NCI-H774 (cell line): ENCODE results near the gene TMEM139.

Experiments
- DNase-seq: peaks from one replicate; lab custom pipeline; 2025; lab: John Stamatoyannopoulos, UW

The TMEM139 gene

DNA sequence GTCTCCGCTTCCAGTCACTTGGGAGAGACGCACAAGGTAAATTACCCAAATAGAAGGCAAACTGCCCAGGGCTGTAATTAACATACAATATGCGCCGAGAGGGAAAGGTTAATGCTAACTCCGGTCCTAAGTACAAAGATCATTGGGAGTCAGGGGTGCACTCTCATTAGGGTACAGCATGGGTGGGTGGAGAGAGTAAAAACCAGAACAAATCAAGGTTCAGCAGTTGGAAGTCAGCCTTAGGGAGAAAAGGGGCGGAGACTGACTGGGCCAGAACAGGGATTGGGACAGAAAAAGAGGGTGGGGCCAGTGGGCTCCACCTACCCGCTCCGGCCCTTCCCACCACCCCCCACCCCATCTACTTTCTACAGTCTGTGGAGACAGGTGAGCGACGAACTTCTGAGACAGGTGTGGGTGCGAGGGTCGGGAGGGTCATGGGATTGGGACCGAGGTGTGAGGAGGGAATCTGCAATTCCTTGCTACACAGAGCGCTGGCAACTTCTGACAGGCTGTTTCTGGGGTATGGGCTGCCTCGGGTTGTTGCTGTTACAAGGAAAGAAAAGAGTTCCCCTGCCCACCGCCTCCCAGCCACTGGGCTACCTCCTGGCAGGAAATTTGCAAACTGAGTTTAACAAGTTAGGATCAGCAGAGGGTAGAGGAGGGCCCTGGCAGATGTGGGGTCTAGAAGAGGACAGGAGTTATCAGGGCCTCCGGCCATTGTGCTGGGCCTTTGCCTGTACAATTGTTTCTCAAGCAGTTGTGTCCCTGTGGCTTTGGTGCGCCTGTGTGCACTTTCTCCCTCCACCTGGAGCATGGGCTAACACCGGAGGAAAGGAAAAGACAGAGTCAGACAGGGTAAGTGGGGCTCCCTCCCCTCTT, at the start of gene TMEM139:
TMEM139 (plus strand) TSS at position 368 of the 879 bp plus-strand sequence. CDS start 1,000 bp downstream, outside the sequence.
- DNase-seq: peak; percentile 60

DNA sequence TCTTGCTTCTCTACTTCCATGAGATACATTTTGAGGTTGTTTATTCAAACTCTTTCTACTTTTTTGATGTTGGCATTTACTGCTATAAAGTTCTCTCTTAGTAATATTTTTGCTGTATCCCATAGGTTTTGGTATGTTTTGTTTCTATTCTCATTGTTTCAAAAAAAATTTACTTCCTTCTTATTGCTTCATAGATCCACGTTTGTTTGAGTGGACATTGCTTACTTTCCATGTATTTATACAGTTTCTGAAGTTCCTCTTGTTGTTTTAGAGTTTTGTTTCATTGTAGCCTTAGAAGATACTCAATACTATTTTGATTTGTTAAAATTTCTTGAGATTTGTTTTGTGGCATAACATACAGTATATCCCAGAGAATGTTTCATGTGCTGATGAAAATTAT, 49.2 kb upstream of the TMEM139 start:
- no peak for DNase-seq

DNA sequence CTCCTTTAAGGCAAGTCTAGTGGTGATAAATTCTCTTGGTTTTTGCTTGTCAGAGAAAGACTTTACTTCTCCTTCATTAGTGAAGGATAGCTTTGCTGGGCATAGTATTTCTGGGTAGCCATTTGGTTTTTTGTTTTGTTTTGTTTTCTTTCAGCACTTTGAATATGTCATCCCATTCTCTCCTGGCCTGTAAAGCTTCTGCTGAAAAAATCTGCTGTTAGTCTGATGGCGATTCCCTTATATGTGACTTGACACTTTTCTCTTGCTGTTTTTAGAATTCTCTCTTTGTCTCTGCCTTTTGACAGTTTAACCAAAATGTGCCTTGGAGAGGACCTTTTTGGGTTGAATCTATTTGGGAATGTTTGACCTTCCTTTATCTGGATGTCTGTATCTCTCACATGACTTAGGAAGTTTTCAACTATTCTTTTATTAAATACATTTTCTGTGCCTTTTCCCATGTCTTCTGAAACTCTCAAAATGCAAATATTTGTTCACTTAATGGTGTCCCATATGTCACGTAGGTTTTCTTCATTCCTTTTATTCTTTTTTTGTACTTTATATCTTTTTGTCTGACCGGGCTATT, 48.3 kb upstream of the TMEM139 start:
- DNase-seq: no peak

DNA sequence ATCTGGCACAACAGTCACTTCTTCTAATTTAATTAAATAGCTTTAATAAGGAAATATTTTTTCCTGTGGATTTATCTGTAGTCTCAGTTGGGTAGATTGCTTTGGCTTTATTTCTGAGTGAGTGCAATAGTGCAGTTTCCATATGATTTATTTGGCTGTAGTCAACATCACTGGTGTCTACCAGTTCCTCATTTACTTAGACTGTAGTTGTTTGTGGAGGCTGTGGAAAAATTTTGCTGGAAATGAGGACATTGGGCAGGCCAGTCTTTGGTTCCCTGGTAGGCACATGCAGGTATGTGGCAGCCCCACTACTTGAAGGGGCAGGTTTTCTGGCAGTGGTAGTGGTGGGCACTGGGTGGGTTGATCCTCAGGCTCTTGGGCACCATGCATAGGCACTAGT, 47.4 kb upstream of the TMEM139 start:
- DNase-seq: no peak

DNA sequence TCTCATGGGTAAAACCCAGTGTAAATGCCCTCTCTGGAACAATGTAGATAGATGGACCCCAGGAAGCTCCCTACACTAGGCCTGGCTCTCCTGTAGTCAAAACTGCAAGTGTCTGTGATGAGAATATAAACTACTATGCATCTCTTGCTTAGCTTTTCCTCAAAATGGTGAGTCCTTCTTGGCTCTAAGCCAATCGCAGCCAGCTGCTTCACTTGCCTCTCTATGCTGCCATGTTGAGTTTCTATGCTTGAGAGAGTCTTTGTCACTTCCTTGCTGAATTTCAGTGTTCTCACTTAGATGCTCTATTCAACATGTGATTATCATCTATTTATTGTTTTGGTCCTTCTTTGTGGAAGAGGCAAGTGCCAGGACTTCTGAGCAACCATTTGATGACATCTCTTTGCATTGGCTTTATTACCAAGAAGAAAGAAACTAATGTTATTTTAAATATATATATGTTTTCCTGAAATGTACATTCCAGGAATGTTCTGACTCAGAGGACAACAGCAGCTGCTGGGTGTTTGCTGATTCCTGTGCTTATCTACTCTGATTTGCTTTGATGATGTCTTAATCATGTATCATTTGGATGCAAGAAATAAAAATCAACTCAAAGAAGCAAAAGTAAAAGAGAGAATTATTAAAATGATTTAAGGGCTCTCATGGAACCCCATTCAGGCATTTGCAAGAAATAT, 46.3 kb upstream of the TMEM139 start:
- DNase-seq: no peak

DNA sequence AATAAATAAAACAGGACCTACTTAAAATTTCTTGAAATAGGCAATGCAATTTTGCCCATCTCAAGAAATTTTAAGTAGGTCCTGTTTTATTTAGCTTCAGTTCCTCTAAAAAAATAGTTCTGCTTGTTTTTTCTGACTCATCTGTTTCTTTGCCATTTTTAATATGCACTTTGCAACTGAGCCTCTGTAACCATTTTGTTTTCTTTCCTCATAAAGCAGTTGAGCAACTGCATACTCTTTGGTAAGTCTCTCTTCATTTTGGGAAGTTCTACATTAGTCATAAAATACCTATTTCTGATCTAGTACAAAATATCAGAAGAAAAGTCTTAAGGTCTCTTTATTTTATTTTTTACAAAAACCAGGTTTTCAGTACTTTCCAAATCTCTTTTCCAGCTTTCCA, 44.9 kb upstream of the TMEM139 start:
- no peak for DNase-seq

DNA sequence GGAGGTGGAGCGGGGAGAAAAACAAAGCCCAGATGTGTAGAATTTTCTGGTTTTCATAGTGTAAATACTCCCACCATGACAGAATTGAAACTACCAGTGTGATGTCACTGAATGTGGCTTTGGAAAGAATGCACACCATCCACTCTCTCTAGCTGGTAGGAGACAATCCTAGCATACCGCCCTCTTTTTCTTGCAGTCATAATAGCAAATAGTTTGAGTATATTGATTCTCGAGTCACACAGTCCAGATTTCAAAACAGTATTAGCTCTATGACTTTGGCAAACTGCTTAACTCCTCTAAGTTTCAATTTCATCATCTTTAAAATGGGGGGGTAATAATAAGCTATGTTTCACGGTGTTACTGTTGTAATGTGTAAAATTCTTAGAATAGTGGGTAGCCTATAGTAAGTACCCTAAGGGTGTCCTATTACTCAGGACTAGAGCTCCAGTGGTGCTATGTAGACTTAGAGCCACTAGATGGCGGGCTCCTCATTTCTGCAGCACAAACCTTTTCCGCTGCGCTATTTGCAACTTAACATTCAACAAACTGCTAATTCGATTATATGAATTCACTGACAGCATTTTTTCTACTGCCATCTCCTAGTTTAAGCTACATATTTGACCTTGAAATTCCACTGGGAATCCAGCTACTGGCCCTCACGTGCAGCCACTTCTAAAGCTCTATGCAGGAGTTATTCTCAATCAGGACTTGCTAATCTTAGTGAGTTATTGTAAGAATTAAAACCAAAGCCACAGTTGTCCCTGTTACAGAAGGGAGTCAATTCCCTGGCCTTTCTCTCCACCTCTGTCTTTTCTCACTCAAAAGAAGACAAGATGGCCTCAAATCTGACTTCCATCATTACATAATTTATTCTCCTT, 44.2 kb upstream of the TMEM139 start:
- peak; percentile 55 for DNase-seq

DNA sequence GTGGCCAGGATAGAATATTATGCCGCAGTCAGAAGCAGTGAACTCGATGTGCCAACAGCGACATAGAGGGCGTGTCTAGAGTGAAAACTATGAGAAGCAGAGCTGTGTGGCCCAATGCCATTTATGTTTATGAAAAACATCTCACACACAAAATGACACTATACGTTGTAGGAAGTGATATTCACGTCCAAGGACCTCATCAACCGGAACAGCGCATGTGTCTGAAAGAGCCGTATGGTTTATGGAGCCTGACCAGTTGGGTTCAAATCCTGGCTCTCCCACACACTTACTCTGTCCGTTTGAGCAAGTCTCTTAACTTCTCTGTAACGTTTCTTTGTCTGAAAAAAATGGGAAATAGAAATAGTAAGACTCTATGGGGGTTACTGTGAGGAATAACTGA, 42.5 kb upstream of the TMEM139 start:
- no peak for DNase-seq

DNA sequence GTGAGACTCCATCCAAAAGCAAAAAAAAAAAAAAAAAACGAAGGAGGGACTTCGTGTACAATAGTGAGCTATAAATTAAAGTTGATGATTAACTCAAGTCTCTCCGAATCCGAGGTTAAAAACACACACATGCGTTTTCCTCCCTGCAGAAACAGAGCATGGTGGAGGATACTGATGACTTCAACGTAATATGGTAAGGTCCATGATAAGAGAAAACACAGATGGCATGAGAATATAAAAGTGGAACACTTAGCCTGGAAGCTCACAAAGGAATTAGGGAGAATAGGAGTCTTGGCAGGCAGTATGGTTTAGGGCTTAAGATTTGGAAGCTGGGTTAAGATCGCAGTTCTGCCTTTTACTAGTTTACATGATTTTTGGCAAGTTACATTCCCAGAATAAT, 41.6 kb upstream of the TMEM139 start:
- DNase-seq: no peak

DNA sequence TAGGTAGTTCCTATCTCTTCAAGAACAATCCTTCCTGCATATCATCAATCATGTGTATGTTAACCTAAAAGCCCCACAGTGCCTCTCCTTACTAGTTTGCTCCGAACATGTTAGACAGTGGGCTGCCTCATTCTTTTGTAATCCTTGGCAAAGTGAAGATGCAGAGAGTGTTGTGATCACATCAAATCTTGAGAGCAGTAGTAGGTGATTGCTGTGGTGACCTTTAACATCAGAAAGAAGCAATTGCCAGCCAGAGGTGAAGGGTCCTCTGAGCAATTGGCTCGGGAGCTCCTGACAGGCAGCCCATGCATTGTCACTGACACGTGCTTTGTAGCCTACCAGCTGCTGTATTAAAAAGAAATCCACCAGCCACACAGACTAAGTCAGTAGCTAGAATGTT, 41.1 kb upstream of the TMEM139 start:
- no peak for DNase-seq

DNA sequence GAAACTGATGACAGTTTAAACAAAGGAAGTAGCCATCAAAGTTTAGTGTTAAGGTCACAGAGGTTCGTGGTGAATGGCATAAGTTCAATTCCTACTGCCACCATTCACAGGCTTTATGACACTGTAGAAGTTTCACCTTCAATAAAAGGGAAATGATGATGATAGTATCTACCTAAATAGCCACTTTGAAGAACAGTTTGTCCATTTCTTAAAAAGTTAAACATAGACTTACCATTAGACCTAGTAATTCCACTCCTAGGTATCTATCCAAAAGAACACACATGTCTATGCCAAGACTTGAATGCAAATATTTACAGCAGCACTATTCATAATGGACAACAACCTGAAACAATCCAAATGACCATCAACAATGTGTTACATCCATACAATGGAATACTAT, 40.4 kb upstream of the TMEM139 start:
- no peak for DNase-seq

DNA sequence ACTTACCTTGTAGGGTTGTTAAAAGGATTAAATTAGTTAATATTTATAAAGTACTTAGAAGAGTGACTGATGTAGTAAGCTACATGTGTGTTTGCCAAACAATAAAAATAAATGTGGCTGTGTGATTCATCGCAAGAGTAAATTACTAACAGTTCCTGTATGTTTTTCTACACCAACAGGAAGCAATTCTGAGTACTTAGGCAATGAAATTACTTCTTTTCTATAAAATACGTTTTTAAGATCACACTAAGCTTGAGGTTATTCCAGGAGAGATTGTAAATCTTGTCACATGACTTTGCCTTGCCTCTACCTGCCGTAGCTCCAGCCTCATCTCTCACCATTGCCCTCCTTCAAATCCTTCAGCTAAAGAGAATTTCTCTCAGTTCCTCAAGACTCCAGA, 39.6 kb upstream of the TMEM139 start:
- DNase-seq: peak; percentile 23

DNA sequence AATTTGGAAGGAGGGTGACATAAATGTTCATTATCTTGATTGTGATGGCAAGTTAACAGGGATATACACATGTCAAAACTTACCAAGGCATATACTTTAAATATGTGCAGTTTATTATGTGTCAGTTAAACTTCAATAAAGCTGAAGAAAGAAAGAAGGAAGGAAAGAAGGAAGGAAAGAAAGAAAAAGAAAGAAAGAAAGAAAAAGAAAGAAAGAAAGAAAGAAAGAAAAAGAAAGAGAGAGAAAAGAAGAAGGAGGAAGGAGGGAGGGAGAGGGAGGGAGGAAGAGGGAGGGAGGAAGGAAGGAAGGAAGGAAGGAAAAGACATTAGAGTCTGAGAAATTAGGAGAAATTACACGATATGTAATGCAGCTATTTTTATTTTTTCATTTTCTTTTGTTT, 37.4 kb upstream of the TMEM139 start:
- no peak for DNase-seq

DNA sequence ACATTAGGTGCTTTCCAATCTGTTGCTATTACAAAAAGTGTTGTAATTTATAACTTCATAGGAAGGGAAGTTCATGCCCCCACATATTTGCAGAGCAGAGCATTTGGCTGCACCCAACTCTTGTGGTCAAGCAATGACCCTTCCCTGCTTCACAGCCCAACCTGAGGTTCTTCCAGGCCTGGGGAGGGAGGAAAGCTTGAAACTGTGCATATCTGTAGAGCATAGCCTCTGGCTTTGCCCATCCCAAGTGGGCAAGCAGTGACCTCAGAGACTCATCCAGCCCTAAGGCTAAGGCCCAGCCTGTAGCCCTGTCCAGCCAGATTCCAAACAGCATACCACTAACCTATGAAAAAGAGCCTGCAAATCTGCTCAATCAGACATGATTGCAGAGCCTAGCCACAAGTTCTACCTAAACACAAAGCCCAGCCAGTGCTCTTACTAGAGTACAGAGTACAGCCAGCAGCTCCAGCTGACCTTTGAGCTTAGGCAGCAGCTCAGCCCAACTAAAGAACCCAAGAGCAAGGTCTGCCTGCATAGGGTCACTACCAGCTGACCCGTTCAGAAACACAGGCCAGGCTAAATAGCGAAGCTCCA, 35.9 kb upstream of the TMEM139 start:
- no peak for DNase-seq

DNA sequence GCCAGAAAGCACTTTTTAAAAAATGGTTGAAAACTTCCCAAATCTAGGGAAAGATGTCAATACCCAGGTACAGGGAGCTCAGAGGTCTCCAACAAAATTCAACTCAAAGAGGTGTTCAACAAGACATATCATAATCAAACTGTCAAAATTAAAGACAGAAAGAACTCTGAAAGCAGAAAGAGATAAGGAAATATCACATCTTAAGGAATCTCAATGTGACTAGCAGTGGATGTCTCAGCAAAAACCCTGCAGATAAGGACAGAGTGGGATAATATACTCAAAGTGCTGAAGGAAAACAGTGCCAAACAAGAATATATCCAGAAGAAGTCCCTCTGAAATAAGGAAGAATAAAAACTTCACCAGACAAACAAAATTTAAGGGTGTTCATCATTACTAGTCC, 34.6 kb upstream of the TMEM139 start:
- no peak for DNase-seq

DNA sequence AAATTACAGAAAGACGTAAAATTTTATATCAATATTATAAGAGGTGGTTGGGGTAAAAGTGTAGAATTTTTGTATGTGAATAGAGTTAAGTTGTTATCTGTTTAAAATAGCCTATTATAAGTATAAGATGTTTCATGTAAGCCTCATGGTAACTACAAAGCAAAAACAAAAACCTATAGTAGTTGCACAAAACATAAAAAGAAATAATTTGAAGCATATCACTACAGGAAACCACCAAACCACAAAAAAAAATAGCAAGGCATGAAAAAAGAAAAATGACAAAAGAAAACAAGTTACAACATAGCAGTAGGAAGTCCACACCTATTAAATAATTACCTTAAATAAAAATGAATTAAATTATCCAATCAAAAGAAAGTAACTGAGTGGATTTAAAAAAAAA, 33.9 kb upstream of the TMEM139 start:
- DNase-seq: no peak

DNA sequence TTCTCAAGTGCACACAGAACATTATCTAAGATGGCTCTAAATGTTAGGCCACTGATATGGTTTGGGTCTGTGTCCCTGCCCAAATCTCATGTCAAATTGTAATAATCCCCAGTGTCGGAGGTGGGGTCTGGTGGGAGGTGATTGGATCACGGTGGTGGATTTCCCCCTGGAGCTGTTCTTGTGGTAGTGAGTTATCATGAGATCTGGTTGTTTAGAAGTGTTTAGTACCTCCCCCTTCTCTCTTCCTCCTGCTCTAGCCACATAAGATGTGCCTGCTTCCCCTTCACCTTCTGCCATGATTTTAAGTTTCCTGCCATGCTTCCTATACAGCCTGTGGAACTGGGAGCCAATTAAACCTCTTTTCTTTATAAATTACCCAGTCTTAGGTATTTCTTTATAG, 32.8 kb upstream of the TMEM139 start:
- no peak for DNase-seq

DNA sequence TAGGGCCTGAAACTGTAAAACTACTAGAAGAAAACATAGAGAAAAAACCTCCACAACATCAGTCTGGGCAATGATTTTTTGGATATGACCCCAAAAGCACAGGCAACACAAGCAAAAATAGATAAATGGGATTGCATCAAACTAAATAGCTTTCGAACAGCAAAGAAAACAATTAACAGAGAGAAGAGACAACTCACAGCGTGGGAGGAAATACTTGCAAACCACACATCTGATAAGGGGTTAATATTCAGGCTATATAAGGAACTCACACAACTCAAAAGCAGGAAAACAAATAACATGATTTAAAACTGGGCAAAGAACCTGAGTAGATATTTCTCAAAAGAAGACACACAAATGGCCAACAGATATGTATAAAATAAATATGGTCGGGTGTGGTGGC, 29.2 kb upstream of the TMEM139 start:
- no peak for DNase-seq

DNA sequence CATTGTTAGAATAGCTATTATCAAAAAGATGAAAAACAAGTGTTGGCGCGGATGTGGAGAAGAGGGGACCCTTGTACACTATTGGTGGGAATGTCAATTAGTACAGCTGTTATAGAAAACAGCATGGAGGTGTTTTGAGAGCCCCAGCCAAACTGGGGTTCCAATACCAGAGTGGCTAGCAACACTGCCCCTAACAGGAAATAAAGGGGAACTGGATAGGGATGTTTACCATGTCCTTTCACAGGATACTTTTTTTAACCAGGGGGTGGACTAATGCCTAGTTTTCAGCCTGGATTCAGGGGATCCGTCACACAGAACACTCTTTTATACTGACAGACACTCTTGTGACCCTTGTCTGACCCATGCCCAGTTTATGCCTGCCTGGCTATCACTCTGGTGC, 28.4 kb upstream of the TMEM139 start:
- no peak for DNase-seq

DNA sequence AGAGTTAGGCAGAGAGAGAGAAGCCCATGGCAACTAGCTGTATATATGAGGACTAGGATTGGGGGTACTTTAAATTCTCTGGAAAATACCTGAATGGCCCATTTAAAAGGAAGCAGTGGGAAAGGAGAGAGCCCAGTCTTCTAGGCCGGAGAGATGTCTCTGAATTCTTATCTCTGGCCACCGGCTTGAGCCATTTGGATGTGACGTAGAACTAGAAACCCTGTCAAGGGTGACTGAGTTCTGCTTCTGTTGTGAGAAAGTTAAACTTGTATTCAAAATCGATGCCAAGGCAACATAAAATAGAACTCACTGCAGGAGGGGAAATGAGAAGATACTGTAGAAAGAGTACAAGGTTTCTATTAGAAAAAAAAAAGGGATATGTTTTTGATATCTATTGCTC, 27.8 kb upstream of the TMEM139 start:
- no peak for DNase-seq

DNA sequence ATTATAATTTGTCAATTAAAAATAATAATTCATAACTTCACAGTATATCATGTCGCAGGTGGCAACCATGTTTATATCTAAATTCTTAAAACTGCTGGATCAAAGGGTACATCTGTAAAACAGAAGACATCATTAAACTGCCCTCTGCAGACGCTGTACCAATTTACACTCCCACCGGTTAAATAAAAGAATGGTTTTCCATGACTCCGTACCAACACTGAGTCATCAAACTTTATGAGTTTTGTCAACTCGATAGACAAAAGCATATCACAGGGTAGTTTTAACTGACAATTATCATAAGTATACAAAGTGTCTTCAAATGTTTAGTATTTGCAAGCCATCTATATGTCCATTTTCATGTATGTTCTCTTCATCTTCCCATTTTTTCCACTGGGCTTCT, 27.3 kb upstream of the TMEM139 start:
- no peak for DNase-seq

DNA sequence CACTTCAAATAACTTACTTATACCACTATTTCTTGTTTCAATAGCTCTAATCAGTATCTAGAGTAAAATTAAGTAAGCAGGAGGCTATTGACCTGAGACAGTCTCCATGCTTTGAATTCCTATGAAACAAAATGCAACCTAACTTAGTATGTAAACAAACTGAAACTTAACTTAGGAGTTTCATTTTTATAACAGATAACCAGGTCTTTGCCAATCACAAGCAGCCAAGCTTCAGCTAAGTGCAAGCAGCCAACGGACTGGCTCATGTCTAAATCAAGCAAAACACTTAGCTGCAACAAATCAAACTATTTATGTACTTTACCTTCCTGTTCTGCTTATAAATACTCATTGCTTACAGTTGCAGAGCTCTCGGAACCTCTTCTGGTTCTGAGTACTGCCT, 25.9 kb upstream of the TMEM139 start:
- DNase-seq: no peak
